ENCODE data around the gene EXOC4.
A peak's percentile ranks its signal among the peaks of the same experiment; 100 is the strongest.
"Not testable (repeated sequence)": the region's sequence is repeated elsewhere in the genome, so short reads cannot be mapped to it uniquely, and the experiment has no call there.

The EXOC4 gene

DNA sequence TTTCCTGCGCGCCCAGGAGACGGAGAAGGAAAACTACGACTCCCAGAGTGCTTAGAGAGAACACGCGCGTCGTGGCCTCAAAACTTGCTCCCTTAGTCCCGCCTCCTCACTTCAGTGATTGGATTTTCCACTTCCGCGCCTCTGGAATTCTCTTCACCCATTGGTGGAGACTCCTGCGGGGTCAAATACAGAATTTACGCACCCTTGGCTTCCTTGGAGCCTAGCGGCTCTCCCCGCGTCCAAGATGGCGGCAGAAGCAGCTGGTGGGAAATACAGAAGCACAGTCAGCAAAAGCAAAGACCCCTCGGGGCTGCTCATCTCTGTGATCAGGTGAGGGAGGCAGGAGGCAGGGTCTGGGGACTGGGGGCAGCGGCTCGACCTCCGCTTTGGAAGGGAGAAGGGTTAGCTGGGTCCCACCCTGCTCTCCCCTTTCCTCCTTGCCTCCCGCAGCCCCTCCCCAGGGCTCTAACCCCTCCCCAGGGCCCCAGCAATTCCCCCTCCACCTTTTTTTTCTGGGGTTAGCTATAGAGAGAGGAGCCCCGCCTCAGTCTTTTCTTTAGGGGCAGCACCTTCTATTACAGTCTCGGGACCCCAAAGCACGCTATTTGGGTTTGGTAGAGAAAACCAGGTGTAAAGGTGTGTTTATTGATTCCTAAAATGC is at the start of gene EXOC4:
TSS of gene EXOC4 (plus strand) at position 221 of the 661 bp plus-strand sequence.
- TF ChIP-seq POLR2A (IDR thresholded peaks at IDR 0.05; ENCODE audit: low read length), result peak; percentile 78
- no peak for TF ChIP-seq GATA1 (IDR thresholded peaks at IDR 0.05; ENCODE audit: low read depth, low read length)
- peak; percentile 97 to 98 for DNase-seq

DNA sequence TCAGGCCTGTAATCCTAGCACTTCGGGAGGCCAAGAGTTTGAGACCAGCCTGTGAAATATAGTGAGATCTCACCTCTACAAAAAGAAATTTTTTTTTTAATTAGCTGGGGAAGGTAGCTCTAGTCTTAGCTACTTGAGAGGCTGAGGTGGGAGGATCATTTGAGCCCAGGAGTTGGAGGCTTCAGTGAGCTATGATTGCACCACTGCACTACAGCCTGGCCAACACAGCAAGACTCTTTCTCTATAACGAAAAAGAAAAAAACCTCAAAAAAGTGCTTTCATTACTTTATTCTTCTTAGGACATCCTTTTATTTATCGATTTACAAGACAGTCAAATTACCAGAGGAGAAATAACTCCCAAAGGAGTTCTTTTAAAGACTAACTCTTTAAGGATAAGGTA is 49.4 kb upstream of the EXOC4 start:
- TF ChIP-seq GATA1 (IDR thresholded peaks at IDR 0.05; ENCODE audit: low read depth, low read length), result no peak
- no peak for DNase-seq

DNA sequence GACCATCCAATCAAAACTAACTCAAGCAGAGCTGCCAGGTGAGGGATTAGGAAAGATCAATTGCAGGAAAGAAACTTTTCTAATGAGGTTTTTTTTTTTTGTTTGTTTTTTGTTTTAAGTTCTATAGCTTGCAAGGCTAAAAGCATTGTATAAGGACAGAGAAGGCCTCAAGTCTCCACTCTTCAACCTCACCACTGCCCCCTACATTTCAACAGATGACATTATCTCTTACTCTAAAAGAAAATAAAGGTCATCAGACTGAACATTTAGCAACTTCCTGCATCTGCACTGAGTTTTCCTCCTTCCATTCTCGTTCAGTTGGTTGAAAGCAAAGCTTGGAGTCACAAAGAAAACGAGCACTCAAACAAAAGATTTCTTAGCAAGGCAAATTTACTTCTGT is 45.2 kb upstream of the EXOC4 start:
- TF ChIP-seq POLR2A (IDR thresholded peaks at IDR 0.05; ENCODE audit: low read length), result no peak
- DNase-seq, result peak; percentile 45

DNA sequence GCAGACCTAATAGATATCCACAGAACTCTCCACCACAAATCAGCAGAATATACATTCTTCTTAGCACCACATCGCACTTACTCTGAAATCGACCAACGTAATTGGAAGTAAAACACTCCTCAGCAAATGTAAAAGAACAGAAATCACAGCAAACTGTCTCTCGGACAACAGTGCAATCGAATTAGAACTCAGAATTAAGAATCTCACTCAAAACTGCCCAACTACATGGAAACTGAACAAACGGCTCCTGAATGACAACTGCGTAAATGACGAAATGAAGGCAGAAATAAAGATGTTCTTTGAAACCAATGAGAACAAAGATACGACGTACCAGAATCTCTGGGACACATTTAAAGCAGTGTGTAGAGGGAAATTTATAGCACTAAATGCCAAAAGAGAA is 42.1 kb upstream of the EXOC4 start:
- not testable (repeated sequence) for DNase-seq

DNA sequence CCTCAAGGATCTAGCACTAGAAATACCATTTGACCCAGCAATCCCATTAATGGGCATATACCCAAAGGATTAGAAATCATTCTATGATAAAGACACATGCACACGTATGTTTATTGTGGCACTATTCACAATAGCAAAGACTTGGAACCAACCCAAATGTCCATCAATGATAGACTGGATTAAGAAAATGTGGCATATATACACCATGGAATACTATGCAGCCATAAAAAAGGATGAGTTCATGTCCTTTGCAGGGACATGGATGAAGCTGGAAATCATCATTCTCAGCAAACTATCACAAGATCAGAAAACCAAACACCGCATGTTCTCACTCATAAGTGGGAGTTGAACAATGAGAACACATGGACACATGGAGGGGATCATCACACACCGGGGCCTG is 39.1 kb upstream of the EXOC4 start:
- not testable (repeated sequence) for DNase-seq

DNA sequence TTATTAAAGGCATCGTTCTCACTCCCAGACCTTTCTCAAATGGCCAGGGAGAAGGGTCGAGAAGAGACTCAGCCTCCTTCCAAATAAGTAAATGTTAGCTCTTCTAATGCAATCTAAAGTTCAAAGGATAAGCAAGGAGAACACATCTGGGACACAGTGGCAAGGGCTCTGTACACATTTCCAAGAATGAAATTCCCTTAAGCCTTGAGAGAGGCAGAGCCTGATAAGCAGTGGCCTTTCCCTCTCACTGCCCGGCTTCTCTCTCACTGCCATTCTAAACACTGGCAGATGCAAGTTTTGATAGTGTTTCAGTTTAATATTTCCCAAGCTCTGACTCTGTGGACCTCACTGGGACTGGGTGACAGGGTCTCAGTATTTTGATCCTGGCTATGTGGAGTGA is 35.1 kb upstream of the EXOC4 start:
- TF ChIP-seq POLR2A (IDR thresholded peaks at IDR 0.05; ENCODE audit: low read length), result no peak
- no peak for TF ChIP-seq GATA1 (IDR thresholded peaks at IDR 0.05; ENCODE audit: low read depth, low read length)
- DNase-seq, result no peak

DNA sequence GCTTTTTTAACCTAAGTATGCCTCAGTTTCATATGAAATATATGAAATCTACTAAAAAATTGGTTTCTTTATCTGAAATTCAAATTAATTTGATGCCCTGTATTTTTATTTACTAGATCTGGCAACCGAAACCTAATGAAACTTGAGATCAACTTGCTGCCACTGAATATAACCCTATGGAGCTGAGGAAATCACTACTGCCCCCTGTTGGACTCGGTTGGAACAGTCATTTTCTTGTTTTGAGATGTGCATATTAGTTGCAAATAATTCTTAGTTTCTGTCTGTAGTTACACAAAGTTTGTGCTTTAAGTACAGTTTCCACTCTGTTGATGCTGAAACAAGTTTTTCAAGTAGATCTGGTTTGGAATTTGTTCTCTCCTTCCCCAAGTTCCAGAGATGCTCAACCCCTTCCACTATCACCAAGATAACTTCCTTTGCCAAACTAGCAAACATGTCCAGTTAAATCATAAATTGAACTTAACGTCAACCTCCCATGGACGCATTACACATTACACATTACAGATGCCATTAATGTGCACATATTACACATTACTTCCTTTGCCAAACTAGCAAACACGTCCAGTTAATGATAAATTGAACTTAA is 22.2 kb upstream of the EXOC4 start:
- TF ChIP-seq POLR2A (IDR thresholded peaks at IDR 0.05; ENCODE audit: low read length) (no peak), GATA1 (IDR thresholded peaks at IDR 0.05; ENCODE audit: low read depth, low read length) (no peak)
- DNase-seq, result peak; percentile 54 to 76

DNA sequence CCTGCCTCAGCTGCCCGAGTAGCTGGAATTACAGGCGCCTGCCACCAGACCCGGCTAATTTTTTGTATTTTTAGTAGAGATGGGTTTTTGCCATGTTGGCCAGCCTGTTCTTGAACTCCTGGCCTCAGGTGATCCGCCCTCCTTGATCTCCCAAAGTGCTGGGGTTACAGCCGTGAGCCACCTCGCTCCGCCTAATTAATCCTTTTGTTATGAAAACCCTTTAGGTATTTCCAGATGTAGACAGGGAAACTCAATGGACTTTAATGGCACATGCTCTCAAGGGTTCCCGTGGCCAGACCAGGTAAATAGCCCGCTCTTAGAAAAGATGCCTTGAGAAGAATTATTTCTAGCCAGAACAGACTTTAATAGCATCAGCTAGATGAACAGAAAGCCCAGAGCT is 19.7 kb upstream of the EXOC4 start:
- DNase-seq, result no peak
- TF ChIP-seq POLR2A (IDR thresholded peaks at IDR 0.05; ENCODE audit: low read length) (no peak), GATA1 (IDR thresholded peaks at IDR 0.05; ENCODE audit: low read depth, low read length) (no peak)

DNA sequence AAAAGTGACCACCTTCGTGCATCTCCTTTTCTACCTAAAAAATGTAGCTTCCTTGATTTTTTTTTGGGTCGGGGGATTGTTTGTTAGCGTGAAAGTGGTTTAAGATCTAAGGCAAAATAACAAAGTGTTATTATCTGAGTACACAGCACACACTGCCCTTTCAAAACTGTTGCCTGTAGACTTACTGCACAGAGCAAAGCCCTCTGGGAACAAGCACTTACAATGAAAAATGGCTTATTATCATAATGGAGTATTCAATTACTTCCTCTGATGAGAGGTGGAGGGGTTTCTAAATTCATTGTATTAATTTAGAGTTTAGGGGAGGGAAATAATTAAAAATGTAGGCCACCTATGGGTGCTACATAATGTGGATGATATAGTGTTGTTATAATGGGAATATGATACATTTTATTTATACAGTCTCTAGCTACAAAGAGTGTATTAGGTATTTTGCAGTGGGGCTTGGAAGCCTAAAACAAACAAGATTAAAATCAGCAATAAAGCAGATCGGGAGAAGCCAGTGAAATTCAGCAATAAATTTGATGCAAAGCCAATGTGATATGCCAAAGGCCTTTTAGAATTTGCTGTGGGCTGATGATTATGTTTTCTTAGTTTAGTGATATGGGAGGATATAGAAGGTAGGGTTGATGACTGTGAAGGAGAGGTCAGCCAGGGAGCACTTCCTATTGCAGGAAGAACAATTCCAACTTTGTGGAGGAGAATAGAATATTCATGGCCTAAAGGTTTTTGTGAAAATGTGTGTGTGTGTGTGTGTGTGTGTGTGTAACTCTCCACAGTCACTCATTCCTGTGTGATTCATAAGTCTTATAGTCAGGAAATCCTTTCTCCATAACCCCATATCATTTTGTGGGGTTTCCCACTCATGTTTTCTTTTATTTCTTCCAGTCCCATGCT is 17.7 kb upstream of the EXOC4 start:
- TF ChIP-seq GATA1 (IDR thresholded peaks at IDR 0.05; ENCODE audit: low read depth, low read length), result no peak
- TF ChIP-seq POLR2A (IDR thresholded peaks at IDR 0.05; ENCODE audit: low read length), result no peak
- DNase-seq, result no peak

DNA sequence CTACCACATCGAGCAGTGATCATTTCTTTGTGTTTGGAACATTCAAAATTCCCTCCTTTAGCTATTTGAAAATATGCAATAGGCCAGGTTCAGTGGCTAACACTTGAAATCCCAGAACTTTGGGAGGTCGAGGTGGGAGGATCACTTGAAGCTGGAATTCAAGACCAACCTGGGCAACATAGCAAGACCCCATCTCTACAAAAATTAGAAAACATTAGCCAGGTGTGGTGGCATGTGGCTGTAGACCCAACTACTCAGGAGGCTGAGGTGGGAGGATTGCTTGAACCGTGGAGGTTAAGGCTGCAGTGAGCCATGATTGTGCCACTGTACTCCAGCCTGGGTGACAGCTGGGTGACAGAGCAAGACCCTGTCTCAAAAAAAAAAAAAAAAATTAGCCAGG is 15.3 kb upstream of the EXOC4 start:
- no peak for DNase-seq
- TF ChIP-seq POLR2A (IDR thresholded peaks at IDR 0.05; ENCODE audit: low read length), result no peak
- no peak for TF ChIP-seq GATA1 (IDR thresholded peaks at IDR 0.05; ENCODE audit: low read depth, low read length)

DNA sequence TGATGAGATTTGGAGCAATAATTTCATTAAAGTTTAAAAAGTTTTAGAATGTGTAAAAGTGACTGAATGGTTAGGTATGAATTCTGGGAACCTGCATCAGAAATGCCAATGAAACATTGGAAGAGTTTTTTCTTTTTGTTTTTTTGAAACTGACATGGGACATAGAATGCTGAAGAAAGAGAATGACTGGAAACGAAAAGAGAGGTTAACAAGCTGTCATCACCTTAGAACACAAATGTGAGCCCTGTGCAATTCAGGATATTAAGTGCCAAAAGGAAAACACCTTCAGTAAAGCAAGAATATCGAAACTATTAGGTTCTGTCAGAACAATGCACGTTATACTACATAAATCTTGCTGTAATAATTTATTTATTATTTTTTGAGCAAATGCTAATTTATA is 12.6 kb upstream of the EXOC4 start:
- DNase-seq, result no peak
- no peak for TF ChIP-seq GATA1 (IDR thresholded peaks at IDR 0.05; ENCODE audit: low read depth, low read length)
- no peak for TF ChIP-seq POLR2A (IDR thresholded peaks at IDR 0.05; ENCODE audit: low read length)

DNA sequence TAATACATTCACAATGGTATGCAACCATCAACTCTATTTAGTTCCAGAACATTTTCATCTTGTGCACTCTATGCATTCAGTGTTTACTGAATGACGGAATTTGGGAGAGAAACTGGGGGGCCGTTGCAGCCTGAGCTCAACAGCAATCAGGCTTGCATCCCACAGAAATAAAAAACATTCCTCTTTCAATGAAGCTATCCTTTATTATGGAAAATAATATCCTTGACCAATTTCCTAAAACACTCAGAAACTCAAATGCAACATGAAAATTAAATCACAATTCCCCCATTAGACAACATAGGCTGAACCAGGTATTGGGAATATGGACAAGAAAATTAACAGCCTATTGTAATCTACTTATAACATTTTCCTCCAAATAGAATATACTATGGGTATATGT is 6.3 kb upstream of the EXOC4 start:
- TF ChIP-seq POLR2A (IDR thresholded peaks at IDR 0.05; ENCODE audit: low read length), result no peak
- TF ChIP-seq GATA1 (IDR thresholded peaks at IDR 0.05; ENCODE audit: low read depth, low read length), result no peak
- DNase-seq, result no peak

DNA sequence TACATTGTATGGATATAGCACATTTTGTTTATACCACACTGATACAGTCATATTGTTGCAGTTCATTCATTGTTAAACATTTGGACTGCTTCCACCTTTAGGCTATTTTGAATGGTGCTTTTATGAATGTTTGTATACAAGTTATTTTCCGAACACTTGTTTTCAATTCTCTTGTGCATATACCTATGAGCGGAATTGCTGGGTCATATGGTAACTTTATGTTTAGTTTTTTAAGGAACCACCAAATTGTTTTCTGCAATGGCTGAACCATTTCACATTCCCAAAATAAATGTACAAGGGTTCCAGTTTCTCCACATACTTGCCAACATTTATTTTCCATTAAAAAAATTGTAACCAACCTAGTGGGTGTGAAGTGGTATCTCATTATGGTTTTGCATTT is 4.0 kb upstream of the EXOC4 start:
- DNase-seq, result no peak
- TF ChIP-seq GATA1 (IDR thresholded peaks at IDR 0.05; ENCODE audit: low read depth, low read length) (no peak), POLR2A (IDR thresholded peaks at IDR 0.05; ENCODE audit: low read length) (no peak)

DNA sequence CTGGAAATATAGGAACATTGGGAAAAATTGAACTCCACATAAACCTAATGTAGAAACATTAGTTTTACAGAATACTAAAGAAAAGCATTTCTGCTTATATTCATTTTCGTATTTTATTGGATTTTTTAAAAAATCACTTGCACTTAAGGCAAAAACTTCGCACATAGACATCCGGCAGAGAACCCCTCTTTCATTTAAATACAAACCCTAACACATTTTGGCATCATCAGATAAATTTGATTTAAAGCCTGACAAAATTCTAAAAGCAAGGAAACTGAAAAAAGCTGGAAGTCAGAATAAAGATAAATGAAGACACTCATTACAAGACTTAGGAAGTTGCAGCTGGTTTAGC is 396 bp upstream of the EXOC4 start:
- TF ChIP-seq GATA1 (IDR thresholded peaks at IDR 0.05; ENCODE audit: low read depth, low read length) (no peak), POLR2A (IDR thresholded peaks at IDR 0.05; ENCODE audit: low read length) (no peak)
- no peak for DNase-seq

DNA sequence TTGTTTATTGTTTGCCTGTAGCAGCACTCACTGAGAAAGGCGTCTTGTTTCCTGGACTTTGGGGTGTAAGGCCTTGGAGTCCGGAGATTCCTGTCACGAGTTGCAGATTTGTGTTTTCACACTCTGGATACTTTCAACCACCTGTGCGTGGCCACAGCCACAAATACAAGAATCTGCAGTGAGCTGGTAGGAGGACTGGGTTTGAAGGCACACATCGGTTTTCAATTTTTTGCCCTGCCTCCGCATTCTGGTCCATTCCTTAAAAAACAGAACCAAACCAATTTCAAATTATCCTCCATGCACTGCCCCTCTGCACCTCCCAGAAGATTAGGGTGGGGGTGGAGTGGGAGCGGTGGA is 619 bp downstream of the EXOC4 start:
- TF ChIP-seq POLR2A (IDR thresholded peaks at IDR 0.05; ENCODE audit: low read length) (no peak), GATA1 (IDR thresholded peaks at IDR 0.05; ENCODE audit: low read depth, low read length) (no peak)
- DNase-seq, result peak; percentile 25 to 53

Measured in erythroblast (primary cell).